Stimulated activated CD4-positive, alpha-beta T cell treated with anti-CD3 and anti-CD28 coated beads, Interleukin-1b, Interleukin-23, amount 100 ng/mL, for 4 hours (primary cell): ENCODE data around the gene ZNF385C.
A peak's percentile ranks its signal among the peaks of the same experiment; 100 is the strongest.

Source experiments
- DNase-seq, 2 donors: peaks; one replicate each; pipeline ENCODE4 v3.0.0-alpha.2; 2020; ENCODE audit warnings: low read depth in 2 of 2

ZNF385C gene

DNA sequence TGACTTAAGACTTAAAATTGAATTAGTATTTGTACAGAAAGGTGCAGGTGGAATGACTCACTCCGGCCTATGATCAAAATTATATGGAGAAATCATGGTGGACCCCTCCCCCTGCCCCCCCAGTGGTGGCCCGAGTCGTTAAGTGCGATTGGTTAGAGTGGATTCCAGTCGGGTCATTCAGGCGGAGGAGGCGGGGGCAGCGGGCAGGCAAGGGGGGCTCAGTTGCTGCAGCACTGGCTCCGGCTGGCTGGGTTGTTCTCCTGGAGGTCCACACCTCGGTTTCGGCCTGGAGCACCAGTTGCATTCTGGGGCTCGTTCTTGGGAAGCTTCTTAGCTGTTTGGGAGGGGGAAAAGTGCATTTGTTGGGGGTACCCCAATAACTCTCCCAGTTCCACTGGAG lies 27.3 kb upstream of the ZNF385C start:
- no peak for DNase-seq

DNA sequence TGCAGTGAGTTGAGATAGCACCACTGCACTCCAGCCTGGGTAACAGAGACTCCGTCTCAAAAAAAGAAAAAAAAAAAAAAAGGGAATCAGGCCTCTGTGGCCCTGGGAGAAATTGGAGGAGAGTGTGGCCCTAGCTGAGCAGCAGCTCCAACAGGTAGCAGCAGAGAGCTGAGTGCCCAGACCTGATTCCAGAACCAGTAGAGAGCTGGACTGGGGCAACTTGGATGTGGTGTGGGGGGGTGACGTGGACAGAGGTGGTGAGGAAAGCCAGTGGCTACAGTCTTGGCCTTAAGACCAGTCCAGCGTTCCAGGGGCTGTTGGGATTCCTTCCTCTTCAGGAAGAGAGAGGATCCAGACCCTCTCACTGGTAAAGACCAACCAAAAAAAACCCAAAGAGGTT lies 26.0 kb upstream of the ZNF385C start:
- DNase-seq, result no peak

DNA sequence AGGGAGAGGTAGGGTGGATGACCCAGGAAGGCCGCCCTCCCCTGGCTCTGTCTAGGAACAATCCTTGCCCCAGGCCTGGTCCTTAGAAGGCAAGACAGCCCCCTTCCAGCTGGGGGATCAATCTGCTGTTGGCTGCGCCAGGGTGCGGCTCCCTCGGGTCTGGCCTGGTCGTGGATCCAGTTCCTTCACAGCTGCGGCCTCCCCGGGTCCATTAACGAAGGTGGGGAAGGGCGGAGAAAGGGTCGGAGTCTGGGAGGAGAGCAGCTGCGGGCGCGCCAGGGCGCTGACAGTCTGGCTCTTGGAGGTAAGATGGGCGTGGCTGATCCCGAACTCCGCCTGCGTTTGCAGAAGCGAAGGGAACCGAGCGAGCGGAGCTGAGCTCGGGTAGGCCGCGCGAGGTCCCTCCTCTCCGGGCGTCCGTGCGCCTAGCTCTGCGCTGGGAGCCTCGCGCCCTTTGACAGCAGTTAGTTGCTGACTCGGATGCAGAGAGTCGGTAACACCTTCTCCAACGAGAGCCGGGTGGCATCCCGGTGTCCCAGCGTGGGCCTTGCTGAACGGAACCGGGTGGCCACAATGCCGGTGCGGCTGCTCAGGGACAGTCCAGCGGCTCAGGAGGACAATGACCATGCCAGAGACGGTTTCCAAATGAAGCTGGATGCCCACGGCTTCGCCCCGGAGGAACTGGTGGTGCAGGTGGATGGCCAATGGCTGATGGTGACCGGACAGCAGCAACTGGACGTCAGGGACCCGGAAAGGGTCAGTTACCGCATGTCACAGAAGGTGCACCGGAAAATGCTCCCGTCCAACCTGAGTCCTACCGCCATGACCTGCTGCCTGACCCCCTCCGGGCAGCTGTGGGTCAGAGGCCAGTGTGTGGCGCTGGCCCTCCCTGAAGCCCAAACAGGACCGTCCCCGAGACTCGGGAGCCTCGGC lies 24.4 kb upstream of the ZNF385C start, which contains the start of gene HSPB9:
Gene HSPB9 (plus strand): TSS at position 434 of the 933 bp plus-strand sequence. CDS start 47 bp downstream, at position 481.
- DNase-seq, result no peak

DNA sequence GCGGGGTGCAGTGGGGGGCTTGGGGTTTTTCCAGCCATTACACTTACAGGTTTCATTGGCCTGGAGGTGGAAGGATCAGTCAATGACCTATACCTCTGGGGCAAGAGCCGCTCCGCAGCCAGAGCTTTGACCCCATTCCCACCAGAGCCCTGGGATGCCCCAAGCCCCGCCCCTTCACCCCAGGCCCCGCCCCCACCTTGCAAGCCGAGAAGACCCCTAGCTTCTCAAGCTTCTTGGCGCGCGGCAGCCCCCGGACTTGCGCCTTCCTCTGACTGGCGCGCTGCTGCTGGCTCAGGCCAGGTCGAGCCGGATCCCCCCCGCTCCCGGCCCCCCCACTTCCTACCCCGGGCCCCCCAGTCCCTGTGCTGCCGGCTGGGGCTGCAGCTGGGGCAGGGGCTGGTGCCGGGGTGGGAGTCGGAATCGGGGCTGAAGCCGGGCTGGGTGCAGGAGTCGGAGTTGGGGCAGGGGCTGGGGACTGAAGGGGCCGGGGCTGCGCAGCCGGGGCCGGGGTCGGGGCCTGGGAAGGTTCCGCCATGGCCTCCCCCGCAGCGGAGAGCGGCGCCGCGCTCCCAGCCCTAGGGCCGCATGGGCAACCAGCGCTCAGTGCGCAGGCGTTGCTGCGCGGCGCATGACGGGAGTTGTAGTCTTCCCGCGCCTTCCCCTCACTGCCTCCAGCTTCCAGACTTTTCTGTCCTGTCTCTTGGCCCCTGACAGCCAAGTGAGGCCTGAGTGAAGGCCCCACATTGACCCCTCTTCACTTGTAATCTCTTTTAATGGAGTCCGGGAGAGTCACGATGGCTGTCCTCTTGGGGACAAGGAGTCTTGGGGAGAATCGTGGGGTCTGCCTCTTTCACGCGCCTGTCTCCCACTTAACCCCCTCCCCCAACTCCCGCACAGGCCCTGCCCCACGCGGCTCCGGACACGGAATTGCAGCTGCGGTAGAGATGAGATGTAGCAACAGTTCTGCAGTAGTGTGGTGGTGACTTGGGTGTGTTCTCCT lies 22.8 kb upstream of the ZNF385C start, which contains the start of gene KAT2A:
Gene KAT2A (minus strand): TSS at position 598 of the 1,000 bp plus-strand sequence. CDS start 63 bp downstream, at position 535.
- DNase-seq, result peak; percentile 70 to 74

DNA sequence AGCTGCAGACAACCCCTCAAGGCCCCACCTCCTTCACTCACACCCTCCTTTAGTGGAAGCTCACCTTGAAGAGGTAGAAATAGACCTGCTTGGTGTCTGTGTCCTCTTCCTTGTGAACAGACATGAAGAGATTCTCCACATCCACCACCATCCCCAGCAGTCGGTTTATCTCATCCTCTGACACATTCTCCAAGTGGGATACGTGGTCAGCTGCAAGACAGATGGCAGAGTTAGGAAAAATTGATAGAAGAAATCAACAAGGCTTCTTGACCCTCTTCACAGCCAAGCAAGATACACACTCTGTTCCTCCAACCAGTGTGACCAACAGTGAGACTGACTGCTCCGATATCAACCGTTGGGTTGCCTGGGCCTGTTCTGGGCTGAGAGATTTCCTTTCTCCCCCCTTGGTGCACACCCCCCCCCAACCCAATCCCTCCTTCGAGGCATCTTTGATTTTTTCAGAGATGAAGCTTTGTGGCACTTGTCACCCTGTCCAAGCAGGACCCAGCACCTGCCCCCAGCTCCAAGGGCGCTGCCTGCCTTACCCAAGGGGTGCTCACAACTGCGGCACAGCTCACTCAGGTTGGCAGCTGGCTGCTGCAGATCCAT lies 22.0 kb upstream of the ZNF385C start:
- DNase-seq, result no peak

DNA sequence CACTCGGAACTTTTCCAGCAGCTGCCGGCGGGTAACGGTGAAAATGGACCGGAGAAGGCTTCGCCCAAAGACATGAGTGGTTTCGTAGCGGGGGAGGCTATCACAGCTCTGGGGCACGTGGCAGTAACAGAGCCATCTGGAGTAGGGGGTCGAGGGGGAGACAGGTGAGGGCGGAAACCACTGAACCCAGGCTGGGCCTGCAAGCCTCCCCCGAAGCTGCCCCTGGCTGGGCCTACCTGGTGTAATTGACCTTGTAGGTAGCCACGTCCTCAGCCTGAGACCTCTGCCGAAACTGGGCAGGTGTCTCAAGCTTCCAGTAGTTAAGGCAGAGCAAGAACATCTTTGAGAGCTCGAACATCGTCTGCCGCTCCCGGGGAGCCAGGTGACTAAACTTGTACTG lies 21.0 kb upstream of the ZNF385C start:
- DNase-seq, result no peak

DNA sequence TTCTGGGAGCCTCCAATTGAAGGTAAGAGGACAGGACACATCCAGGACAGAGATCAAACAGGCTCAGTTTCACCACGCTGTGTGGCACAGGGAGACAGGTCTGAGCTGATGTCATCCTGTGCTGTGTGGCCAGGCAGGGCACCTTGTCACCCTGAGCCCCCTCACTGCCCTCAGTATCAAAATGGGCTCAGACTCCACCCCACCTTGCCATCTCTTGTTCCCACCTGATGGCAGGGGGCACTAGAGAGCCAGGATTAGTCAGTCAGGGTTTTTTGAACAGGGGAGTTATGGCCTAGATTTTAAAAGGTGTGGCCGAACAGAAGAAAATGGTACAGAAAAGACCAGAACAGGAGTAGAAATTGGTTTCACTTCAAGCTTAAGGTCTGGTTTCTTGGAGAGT lies 20.3 kb upstream of the ZNF385C start:
- no peak for DNase-seq

DNA sequence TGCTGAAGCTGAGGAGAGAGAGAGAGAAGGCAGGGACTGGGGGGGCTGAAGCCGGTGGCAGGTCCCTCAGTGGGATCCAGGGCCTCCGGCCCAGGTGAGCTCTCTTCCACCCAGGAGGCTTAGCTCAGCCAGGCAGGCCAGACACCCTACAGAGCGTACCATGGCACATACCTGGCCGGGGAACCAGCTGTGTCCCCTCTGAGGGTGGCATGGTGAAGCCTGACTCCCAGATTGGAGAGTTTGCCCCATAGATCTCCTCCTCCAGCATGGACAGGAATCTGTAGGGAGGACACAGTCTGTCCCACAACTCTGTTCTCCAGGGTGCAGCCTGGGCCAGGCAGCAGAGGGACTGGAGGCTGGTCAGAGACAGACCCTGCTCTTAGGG lies 19.8 kb upstream of the ZNF385C start:
- no peak for DNase-seq

DNA sequence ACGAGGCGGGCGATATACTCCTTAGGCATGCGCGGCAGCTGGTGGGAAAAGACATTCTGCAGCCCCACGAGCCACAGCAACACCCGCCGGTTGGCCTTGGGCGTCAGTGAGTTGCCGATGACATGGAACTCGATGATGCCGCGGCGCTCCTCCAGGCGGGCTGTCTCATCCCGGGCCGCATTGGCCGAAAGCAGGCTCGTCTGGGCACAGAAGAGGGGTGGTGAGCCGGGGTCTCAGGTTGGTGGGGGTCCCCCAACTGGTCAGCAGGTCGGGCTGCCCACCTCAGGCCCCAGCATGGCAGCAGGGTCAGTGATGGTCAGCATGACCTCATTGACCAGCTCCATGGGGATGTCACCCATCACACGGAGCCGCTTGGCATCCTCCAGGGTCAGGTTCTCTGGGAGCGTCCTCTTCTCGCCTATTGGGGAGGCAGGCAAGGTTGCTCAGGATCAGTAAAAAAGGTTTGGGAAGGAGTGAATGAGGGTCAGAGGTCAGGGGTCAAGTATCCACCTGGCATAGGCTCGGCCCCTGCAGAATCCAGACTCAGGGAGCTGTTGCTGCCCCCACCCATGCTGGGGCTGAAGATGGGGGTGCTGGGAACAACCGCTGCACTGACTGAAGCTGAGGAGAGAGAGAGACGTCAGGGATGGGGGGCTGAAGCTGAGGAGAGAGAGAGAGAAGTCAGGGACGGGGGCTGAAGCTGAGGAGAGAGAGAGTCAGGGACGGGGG lies 19.3 kb upstream of the ZNF385C start:
- DNase-seq, result no peak

DNA sequence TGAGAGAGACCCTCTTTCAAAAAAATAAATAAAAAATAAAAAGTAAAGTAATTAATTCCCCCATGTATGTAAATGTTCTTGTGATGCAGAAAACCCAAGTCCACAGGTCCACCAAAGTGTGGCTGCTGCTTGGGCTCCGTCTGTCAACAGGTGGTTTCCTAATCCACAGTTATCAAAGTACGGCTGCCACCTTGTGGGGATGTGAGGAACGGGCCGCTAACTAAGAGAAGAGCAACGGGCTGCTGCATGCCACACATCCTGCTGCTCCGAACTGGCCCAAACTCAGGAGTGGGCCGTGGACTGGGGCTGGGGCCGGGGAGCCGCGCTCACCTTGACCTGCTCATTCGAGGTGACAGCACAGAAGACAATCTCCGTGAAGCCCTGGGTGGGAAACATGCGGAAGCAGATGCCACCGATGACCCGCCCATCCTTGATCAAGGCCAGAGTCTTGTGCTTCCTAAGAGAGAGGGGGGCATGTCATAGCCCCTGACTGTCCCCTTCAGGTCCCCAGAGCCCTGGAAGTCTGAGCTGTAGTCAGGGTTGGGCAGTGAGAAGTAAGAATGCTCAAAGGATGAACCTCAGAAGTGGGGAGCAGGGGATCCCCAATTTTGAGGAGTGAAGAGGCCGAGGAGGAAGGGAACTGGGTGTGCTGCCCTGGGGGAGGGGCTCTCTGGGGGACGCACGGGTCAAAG lies 18.6 kb upstream of the ZNF385C start:
- DNase-seq, result peak; percentile 68 to 77

DNA sequence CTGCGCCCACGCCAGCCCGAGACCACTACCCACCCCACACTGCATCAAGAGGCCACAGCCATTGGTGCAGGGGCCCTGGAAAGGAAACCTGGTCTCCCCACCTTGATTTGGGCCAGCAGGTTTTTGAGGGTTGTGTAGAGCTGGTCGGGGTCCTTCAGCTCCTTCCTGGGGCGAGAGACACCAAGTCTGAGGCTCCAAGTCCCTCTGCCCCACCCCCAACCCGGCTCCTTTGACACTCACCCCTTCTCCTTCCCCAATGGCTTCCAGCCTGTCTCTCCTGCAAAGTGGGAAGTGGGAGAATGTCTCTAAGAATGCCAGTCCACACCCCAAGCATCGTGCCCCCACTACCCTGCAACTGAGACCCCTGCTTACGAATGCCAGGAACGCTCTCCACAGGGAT lies 15.8 kb upstream of the ZNF385C start:
- no peak for DNase-seq

DNA sequence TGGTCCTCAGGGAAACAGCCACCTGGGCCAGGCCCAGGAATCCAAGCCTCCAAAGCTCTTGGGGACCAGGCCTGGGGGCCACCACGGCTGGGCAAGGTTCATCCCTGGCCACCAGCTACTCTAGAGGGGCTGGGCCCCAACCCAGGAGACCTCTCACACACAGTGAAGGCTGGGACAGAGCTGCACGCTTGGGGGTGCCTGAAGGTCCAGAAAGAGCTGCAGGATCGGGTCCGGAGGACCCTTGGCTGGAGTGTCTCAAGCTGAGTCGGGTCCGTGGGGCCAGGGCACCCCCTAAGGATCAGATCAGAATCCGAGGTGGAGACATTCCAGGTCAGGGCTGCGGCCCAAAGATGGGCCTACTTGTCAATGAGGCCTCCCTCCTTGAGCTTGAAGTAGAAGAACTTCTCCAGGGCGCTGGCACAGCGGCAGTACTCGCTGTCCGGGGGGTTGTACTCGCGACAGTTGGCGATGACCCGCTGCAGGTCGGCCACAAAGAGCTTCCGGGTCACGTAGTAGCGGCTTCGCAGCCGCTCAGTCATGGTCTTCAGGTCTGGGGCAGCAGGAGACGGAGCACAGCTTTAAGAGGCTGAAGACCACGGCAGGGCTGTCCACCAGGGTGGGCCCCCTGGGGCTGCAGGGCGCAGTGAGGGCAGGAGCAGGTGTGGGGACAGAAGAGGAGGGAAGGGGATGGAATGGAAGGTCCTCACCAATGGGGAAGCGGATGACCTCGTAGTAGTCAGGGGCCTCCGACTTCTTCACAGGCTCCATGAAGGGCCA lies 15.2 kb upstream of the ZNF385C start:
- DNase-seq, result no peak

DNA sequence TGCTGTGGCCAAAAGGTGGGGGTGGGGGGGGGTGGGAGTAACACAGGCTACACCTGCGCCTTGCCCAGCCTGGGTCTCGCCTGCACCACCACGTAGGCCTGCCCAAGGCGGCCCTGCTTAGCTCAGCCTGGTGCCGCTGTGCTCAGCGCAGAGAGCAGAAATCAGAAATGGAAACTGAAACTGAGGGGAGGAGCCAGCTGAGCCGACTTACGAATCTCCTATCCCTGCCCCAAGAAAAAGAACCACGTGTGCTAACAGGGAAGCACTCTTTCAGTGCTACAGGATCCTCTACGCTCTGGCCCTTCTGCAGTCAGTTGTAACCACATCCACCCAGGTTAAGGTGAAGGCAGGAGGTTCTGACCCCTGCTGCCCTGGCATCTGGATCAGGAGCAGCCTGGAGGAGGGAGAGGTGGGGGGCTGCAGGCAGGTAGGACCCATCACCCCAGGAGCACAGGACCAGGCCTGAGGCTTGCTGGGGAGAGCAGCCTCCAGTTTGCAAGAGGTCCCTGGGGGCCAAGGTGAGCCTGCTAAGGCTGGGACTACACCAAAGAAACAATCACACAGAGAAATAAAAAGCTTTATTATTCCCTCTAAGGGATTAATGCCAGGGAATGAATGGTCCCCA lies 14.4 kb upstream of the ZNF385C start, which contains the start of gene DHX58:
Gene DHX58 (minus strand): TSS at position 163 of the 625 bp plus-strand sequence. CDS start 822 bp downstream, outside the sequence.
- DNase-seq, result peak; percentile 51 to 71

DNA sequence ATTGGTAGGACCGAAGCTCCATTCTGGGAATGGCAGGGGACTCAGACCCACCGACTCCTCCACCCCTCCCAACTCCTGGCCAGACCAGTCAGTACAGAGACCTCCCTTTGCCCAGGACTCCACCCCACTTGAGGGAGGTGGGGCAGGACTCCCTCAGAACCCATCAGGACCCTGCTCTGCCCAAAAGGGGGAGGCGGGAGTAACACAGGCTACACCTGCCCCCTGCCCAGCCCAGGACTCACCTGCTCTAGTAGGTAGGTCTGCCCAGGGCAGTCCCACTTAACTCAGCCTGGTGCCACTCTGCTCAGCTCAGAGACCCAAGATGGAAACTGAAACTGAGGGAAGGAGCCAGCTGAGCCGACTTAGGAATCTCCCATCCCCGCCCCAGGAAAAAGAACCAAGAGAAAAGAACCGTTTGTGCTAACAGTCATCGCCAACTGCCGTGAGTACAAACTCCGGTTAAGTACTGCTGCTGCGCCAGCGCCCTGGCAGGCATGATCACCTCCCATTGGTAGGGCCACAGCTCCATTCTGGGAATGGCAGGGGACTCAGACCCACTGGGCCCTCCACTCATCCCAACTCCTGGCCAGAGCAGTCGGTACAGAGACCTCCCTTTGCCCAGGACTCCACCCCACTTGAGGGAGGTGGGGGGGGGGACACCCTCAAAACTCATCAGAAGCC lies 13.7 kb upstream of the ZNF385C start:
- DNase-seq, result no peak

DNA sequence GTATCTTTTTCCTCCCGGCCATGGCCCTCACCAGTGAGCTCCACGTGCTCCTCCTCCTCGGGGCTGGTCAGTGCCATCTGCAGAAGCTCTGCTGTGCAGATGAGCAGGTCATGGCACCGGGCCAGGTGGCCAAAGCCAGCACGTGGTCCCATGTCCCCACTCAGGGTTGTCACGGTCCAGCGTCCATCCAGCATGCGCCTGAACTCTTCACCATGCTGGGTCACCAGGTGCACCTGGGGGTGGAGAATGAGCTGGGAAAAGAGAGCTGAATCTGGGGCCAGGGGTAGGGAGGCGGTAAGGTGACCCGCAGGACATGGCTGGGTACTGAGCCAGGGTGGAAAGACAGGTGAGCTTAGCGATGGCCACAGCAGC lies 13.0 kb upstream of the ZNF385C start:
- no peak for DNase-seq

DNA sequence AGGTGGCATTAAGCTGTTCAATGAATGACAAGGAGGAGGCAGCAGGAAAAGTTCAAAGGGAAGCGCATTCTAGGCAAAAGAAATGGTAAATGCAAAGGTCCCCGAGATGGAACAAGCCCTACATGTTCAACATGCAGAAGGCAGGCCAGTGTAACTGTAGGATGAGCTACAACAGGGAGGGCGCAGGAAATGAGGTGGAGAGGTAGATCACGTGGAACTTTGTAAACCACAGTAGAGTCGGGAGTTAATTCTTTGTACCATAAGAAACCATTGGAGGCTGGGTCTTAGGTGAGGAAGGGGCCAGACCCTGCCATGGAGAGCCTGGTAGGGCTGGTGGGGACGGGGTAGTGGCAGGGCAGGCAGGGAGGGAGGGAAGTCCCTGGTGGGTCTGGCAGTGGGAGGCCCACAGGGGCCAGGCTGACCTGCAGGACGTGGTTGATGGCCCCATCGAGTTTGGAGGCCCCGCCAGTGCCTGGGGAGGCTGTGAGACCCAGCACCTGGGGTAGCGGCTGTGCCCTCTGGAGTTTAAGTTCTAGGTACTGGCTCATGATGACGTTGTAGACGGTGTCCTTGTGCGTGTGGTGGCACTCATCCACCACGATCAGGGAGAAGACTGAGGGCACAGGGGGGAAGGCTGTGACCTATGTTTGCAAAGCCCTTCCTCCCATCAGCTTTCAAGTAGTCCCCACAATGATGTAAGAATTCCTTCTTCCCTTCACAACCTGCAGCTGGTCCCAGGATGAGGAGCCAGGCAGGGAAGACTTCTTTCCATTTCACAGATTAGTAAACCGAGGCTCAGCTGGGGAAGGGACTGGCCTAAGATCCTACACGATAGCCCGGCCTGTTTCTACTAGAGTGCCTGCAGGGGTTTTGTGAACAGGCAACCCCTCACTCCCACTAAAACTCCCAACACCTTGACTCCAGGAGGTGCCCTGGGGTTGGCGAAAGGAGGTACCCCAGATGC lies 12.3 kb upstream of the ZNF385C start:
- DNase-seq, result no peak

DNA sequence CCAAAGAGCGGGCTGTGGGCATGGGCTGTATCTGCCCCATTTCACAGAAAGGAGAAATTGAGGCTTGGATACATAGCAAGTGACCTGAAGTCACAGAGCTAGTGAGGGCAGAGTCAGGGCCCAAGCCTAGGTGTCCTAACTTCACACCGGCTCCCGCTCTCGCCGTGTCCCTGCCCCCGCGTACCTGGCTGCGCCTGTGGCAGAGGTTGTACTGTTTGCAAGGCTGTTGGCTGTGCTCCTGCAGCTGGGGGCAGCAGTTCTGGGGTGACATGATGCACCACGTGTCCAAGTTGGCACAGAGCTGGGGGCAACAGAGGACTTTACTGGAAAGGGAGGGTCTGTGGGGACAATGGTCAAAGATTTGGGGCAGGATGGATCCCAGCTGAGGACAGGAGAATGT lies 10.8 kb upstream of the ZNF385C start:
- no peak for DNase-seq
